Measurements from ENCODE around the gene UVRAG. TPM values are rescaled to one million over a fixed set of nuclear protein-coding genes. Genes with fewer than 3 reads are reported as not detected.

UVRAG gene
- total and polyA plus RNA-seq, 2 of the 4 experiments (the other 2 are of a cell fraction): 5.6 to 10.9 TPM

- no peaks in the 10 kb centered on the region for H3K79me1 ChIP-seq (ENCODE audit: low read depth in 1 of 2, low read length in 2 of 2)
- no peak overlapping the region for H3K18ac ChIP-seq (ENCODE audit: low read depth, low read length)
- DNase-seq (no peak), ATAC-seq (ENCODE audit: low read depth) (peak; percentile 76)
- H3K9me3 ChIP-seq (ENCODE audit: control insufficient read depth, insufficient read depth, low read length): no peaks in the 10 kb centered on the region
- H3K9ac ChIP-seq (ENCODE audit: low read depth, low read length): no peak overlapping the region
- no peaks in the 10 kb centered on the region for H3K36me3 ChIP-seq (ENCODE audit: control insufficient read depth, insufficient read depth, low read length)
- H2AFZ ChIP-seq (replicated peaks; ENCODE audit: low read length, poor library complexity): peak overlapping the region; percentile 33
- H2BK20ac ChIP-seq (ENCODE audit: low read depth, low read length): no peak overlapping the region
- H3K4me1 ChIP-seq (ENCODE audit: control insufficient read depth, insufficient read depth, low read length): peaks cover 4% of the 10 kb centered on the region; the same call in 1 of the 2 replicates
- no peaks in the 10 kb centered on the region for H4K20me1 ChIP-seq (ENCODE audit: insufficient read depth, low read length)
- H3K4me2 ChIP-seq (ENCODE audit: low read depth, low read length): peak overlapping the region; percentile 22; the same call in 1 of the 2 replicates
- peak overlapping the region; percentile 9 for H2AK9ac ChIP-seq (replicated peaks; ENCODE audit: low read depth, low read length, poor library complexity)
- no peak overlapping the region for H4K8ac ChIP-seq (ENCODE audit: low read depth in 2 of 2, low read length in 2 of 2)
- no peak overlapping the region for H4K5ac ChIP-seq (ENCODE audit: low read depth, low read length)
- ChIA-PET CTCF (interaction anchor here (0.8 kb wide), 1 partner anchor 9 kb away, joined by 5 read pairs; no protein-coding TSS in a partner anchor), POLR2A (ENCODE audit: unreplicated experiment) (no interaction called here)
- no TSS peak for BruUV-seq (replicated peaks)
- no CpG with 5 or more reads among the region's 24 CpGs for WGBS, 2 experiments (ENCODE audit: extremely low coverage in 2 of 2, insufficient read length in 1 of 2)
- H3K4me3 ChIP-seq (ENCODE audit: insufficient read depth, low read depth, low read length): no peak overlapping the region
- in situ Hi-C loops (cut with MboI; ENCODE audit: low sequenced_read_pairs) (no loop called here), intact Hi-C loops (cut with micrococcal nuclease) (no loop called here), dilution Hi-C loops (cut with HindIII; ENCODE audit: low sequenced_read_pairs, unreplicated experiment) (no loop called here)
- H3K27ac ChIP-seq (ENCODE audit: insufficient read depth, low read length): no peak overlapping the region
- no peak overlapping the region for H3K56ac ChIP-seq (ENCODE audit: extremely low read depth, insufficient read depth, low read length)
- H2AK5ac ChIP-seq (ENCODE audit: low read depth, low read length): no peak overlapping the region
- no peak overlapping the region for H2BK5ac ChIP-seq (ENCODE audit: low read depth, low read length, poor library complexity, severe bottlenecking)
- peaks cover 52% of the 10 kb centered on the region for H3K27me3 ChIP-seq (ENCODE audit: control insufficient read depth, insufficient read depth, low read length)
- no peak overlapping the region for H3K14ac ChIP-seq (replicated peaks; ENCODE audit: low read depth, low read length)
- TF ChIP-seq CEBPB (IDR thresholded peaks at IDR 0.05; ENCODE audit: low read depth, low read length) (no peak), RFX5 (IDR thresholded peaks at IDR 0.05; ENCODE audit: low read depth, low read length) (no peak), FOS (IDR thresholded peaks at IDR 0.05; ENCODE audit: low read depth, low read length) (no peak), USF2 (IDR thresholded peaks at IDR 0.05; ENCODE audit: low read depth, low read length) (no peak), MAZ (IDR thresholded peaks at IDR 0.05; ENCODE audit: borderline replicate concordance, low read depth, low read length) (no peak), SMC3 (IDR thresholded peaks at IDR 0.05; ENCODE audit: low read depth, low read length) (no peak), RCOR1 (IDR thresholded peaks at IDR 0.05; ENCODE audit: insufficient replicate concordance, low read length) (no peak), RAD21 (IDR thresholded peaks at IDR 0.05; ENCODE audit: low read length) (no peak), ELK1 (IDR thresholded peaks at IDR 0.05; ENCODE audit: borderline replicate concordance, low read depth, low read length) (no peak), POLR2A (IDR thresholded peaks at IDR 0.05; ENCODE audit: low read depth, low read length) (no peak), MAFK (IDR thresholded peaks at IDR 0.05; ENCODE audit: low read depth, low read length) (no peak), BHLHE40 (IDR thresholded peaks at IDR 0.05; ENCODE audit: low read depth, low read length) (no peak), NFE2L2 (IDR thresholded peaks at IDR 0.05; ENCODE audit: low read depth, low read length) (no peak), CHD1 (IDR thresholded peaks at IDR 0.05; ENCODE audit: low read depth, low read length) (no peak), MXI1 (IDR thresholded peaks at IDR 0.05; ENCODE audit: borderline replicate concordance, low read depth, low read length) (no peak)
- 0 out of 2 replicates have a peak overlapping the region, but pooled peaks have one; percentile 20 for H4K91ac ChIP-seq (ENCODE audit: insufficient read depth, low read depth, low read length)
- H3K23ac ChIP-seq (ENCODE audit: low read depth, low read length): no peak overlapping the region
- H3K4ac ChIP-seq (ENCODE audit: low read depth, low read length): no peak overlapping the region
- no peak overlapping the region for H2BK120ac ChIP-seq (ENCODE audit: low read depth, low read length)
- H3K9me1 ChIP-seq (ENCODE audit: insufficient read depth, low read length): no peaks in the 10 kb centered on the region
- no peak overlapping the region for H2BK15ac ChIP-seq (ENCODE audit: low read depth, low read length)
Measured at GRCh38 chr11:76161261-76161961, 346.4 kb downstream of the UVRAG start.

All from IMR-90 (cell line).